Progenitor cell of endocrine pancreas (in vitro differentiated cells): ENCODE data around the gene RNF213. TPM values are rescaled to one million over a fixed set of nuclear protein-coding genes. Genes with fewer than 3 reads are reported as not detected.

Source experiments
- DNase-seq: peaks from one replicate; pipeline ENCODE4 v3.0.0; 2021; ENCODE audit warnings: low spot score; ENCODE audit not compliant: unreplicated experiment
- H3K27ac Mint-ChIP-seq: 2 replicates; pipeline ENCODE4 v1.8.0; 2021; ENCODE audit warnings: mild to moderate bottlenecking, moderate library complexity, mixed read lengths
- H3K27me3 Mint-ChIP-seq: 2 replicates; pipeline ENCODE4 v1.8.0; 2021; ENCODE audit warnings: mixed read lengths
- H3K36me3 Mint-ChIP-seq: 2 replicates; pipeline ENCODE4 v1.8.0; 2022; ENCODE audit warnings: mixed read lengths; ENCODE audit not compliant: insufficient read depth
- H3K4me1 Mint-ChIP-seq: 2 replicates; pipeline ENCODE4 v1.8.0; 2021; ENCODE audit warnings: low read depth, mixed read lengths
- H3K4me3 Mint-ChIP-seq: 2 replicates; pipeline ENCODE4 v1.8.0; 2021; ENCODE audit warnings: low read depth, mild to moderate bottlenecking, moderate library complexity, mixed read lengths
- H3K9me3 Mint-ChIP-seq: 2 replicates; pipeline ENCODE4 v1.8.0; 2021; ENCODE audit warnings: low read depth, mixed read lengths
- CTCF ChIP-seq: fragments of 200-600 bp; sonication (generic); IDR thresholded peaks from one replicate; pipeline ENCODE4 v1.5.0; 2021; ENCODE audit warnings: antibody characterized with exemption, mild to moderate bottlenecking; ENCODE audit not compliant: unreplicated experiment
- total RNA-seq: library from RNA; stranded (reverse); gene quantifications from 2 replicates; pipeline ENCODE4 v1.2.1, GENCODE V29; 2021

The RNF213 gene
- total RNA-seq, 1 donor from 2014 or later = 57.6 TPM

- no peak for DNase-seq
- H3K4me3 Mint-ChIP-seq = no peak overlapping the region
- no peaks in the 10 kb centered on the region for H3K9me3 Mint-ChIP-seq
- no peaks in the 10 kb centered on the region for H3K4me1 Mint-ChIP-seq
- H3K36me3 Mint-ChIP-seq = peaks cover 26% of the 10 kb centered on the region
- no peaks in the 10 kb centered on the region for H3K27me3 Mint-ChIP-seq
- H3K27ac Mint-ChIP-seq = no peak overlapping the region
- no peak for TF ChIP-seq CTCF
These were observed 88.5 kb downstream of the RNF213 start for GRCh38 chr17:80349151-80349651.

- Mint-ChIP-seq H3K27me3 (no peaks in the 10 kb centered on the region), H3K9me3 (no peaks in the 10 kb centered on the region), H3K4me1 (no peaks in the 10 kb centered on the region), H3K4me3 (no peak overlapping the region), H3K27ac (no peak overlapping the region), H3K36me3 (peaks cover 23% of the 10 kb centered on the region)
- TF ChIP-seq CTCF = no peak
- no peak for DNase-seq
These were observed 89.1 kb downstream of the RNF213 start for GRCh38 chr17:80349751-80350150.

- no peaks in the 10 kb centered on the region for H3K27me3 Mint-ChIP-seq
- H3K36me3 Mint-ChIP-seq = peaks cover 11% of the 10 kb centered on the region
- H3K4me1 Mint-ChIP-seq = no peaks in the 10 kb centered on the region
- no peak for TF ChIP-seq CTCF
- H3K27ac Mint-ChIP-seq = no peak overlapping the region
- H3K4me3 Mint-ChIP-seq = no peak overlapping the region
- H3K9me3 Mint-ChIP-seq = no peaks in the 10 kb centered on the region
- DNase-seq = no peak
These were observed 91.7 kb downstream of the RNF213 start for GRCh38 chr17:80352216-80352895.

- no peak overlapping the region for H3K4me3 Mint-ChIP-seq
- no peaks in the 10 kb centered on the region for H3K4me1 Mint-ChIP-seq
- TF ChIP-seq CTCF = no peak
- no peaks in the 10 kb centered on the region for H3K9me3 Mint-ChIP-seq
- no peaks in the 10 kb centered on the region for H3K27me3 Mint-ChIP-seq
- peaks cover 11% of the 10 kb centered on the region for H3K36me3 Mint-ChIP-seq
- no peak overlapping the region for H3K27ac Mint-ChIP-seq
- DNase-seq = no peak
These were observed 92.5 kb downstream of the RNF213 start for GRCh38 chr17:80352991-80353665.

GRCh38 chr17:80353718-80354275 is 93.1 kb downstream of the RNF213 start:
- peaks cover 13% of the 10 kb centered on the region for H3K36me3 Mint-ChIP-seq
- H3K9me3 Mint-ChIP-seq = no peaks in the 10 kb centered on the region
- H3K4me1 Mint-ChIP-seq = no peaks in the 10 kb centered on the region
- H3K4me3 Mint-ChIP-seq = no peak overlapping the region
- H3K27ac Mint-ChIP-seq = no peak overlapping the region
- no peaks in the 10 kb centered on the region for H3K27me3 Mint-ChIP-seq
- no peak for DNase-seq
- no peak for TF ChIP-seq CTCF
